HL-60/S4 treated with phorbol 12-myristate 13-acetate at 8.2 ng/mL for 4 days and 3 days (cell line): Measurements from ENCODE around the gene DCBLD1.
"Not testable (repeated sequence)": the region's sequence is repeated elsewhere in the genome, so short reads cannot be mapped to it uniquely, and the experiment has no call there.

Experiments
- in situ Hi-C: fragments of 300-500 bp; cut with MboI; formaldehyde crosslinking; loops from 2 replicates; pipeline ENCODE4 v1.15.0; 2022; ENCODE audit warnings: low sequenced_read_pairs

Gene DCBLD1

DNA sequence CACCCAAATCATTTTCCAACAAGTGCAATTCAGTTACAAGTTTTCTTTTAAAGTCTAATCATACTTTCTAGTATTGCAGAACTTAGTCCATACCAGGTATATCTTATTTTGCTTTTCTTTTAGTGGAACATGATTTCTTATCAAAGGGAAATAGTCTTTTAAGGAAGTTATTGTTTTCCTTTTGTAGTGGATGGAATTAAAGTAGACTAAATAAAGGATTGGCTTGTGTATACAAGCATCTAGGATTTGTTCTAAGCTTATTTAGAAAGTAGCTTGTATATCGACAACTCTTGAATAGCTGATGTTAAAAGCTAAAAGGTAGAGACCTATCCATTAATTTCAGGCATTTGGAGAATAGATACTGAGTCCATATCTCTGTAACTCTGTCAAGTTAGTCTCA is 14.8 kb downstream of the DCBLD1 start:
- in situ Hi-C loops, result no loop called here

DNA sequence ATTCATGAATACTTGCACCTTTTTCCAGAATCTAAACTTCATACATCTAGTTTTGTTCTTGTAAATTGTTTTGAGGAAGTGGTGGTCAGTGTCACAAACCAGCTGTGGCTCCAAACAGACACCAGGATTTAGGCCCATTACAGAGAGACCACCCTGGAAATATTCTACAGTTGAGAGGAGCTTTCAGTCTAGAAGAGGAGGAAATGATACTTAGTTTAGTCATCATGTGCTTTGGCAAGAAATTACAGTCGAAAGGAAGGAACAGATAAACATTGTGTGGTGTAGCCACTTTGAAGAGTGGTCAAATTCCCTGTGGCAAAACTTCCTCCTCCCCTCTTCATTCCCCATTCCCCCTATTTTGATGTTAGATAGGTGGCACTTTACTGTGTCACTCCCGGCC is 15.7 kb downstream of the DCBLD1 start:
- in situ Hi-C loops, result no loop called here

DNA sequence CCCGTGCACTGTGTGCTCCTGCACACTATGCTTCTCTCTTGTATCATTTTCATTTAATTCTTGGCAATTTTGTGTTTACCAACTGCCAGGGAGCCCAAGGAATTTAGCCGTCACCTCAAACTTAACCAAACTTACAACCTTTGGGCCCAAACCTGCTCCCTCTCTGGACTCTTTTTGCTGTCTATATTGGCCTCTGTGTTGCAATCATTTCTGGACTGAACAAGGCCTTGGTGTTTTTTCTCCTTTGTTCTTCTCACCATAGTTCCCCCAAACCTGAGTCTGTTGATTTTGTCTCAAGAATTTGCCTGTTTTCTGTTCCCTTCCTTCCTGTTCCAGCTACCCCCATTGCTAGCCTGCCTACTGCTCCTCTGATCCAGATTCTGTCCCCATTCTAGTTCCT is 19.2 kb downstream of the DCBLD1 start:
- in situ Hi-C loops, result no loop called here

DNA sequence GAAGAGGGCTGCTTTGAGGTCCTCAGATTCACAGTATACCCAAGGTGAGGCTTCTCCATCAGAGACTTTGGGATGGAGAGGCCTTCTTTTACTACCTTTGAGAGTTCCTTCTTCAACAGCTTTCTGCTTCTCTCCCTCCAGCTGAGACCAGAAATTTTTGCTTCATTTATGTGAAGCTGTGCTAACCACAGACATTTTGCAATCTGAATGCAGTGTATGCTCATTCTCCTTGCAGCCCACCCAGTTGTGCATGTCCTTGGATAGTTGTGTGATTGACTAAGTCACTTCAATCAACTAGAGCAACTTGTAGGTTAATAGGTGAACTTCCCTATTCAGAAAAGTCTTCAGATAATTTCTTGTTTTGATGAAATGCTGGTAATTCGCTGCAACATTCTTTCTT is 20.1 kb downstream of the DCBLD1 start:
- in situ Hi-C loops, result no loop called here

DNA sequence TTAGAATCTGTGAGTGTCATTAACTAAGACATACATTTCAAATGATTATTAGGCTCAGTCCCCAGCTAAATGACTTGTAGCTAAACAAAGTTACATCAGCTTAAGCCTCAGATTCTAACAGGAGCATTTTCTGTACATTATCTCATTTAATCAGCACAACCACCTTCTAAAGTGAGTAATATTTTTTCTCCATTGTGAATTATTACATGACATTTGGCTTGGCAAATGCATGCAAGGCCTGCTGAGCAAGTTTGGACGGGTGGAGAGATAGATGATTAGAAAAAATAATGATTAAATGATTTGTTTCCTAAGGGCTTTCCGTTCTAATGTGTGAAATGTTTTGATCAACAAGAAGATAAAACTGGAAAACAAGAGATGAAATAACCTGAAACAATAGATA is 20.7 kb downstream of the DCBLD1 start:
- in situ Hi-C loops, result no loop called here

DNA sequence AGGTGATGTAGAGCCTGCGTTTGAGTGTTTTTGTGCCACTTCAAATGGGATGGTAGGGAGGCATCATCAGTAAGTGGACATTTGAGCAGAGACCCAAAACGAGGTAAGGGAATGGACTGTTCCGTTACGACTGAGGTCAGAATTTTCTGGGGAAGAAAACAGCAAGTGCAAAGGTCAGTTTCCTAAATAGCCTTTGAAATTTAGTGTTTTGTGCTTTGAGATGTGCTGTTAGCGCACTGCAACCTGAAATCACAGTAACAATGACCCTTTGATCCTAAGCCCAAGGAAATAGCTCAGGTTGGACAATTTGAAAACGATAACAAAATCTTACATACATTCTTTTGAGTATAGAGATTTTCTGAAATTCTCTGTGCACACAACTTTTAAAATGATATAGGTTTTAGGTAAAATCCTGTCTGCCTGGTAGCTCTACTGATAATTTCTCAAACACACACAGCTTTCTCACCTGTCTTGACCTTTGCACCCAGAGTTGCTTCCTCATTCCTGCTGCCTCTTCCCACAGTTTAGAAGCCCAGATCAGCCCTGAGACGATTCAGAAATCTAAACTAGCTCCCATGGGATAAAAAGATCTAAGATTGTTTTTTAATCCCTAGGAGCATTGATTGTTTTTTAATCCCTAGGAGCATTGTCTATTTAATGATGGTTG is 22.1 kb downstream of the DCBLD1 start:
- in situ Hi-C loops, result no loop called here

DNA sequence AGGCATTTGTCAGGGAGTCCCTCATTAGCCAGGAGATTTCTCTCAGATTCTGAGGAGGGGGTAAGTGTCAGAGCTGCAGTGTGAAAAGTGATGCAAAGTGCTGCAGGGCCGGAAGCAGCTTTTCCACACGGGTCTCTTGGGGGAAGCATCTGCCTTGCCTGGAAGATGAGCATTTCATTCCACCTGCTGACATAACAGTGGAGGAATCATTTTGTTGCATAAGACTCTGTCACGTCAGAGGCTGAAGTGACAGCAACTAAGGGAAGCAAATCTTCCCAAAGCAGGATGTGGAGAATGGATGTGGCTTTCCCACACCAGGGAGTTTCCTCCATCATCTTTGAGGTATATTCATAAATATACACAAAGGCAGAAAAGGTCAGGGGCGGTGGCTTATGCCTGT is 22.8 kb downstream of the DCBLD1 start:
- in situ Hi-C loops, result no loop called here

DNA sequence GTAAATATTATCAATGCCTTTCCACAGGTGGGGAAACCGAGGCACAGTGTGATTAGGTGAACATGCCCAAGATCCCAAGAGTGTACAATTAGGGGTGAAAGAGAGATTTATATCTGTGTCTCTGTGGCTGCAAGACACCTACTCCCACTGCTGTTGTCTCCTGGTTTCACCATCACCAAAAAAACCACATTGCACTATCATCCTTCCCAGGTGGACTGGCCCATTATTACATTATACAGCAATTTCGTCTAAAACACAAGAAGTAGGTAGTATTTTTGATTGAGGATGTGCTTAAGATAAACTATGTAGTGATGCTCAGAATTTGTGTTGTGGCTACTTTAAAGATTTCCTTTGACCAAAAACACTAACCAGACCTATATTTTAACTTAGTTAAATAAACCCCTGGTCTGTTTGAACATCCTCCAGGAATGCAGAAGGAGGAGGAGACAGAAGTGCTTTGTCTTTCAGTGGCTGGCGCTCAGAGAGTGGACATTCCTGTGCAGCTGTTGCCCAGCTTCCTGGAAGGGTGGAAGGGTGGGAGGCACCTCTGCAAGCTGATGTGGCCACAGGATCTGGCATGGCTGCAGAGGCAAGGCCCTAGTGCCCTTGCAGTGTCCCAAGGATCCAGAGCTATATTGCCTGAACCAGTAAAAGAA is 23.8 kb downstream of the DCBLD1 start:
- in situ Hi-C loops, result no loop called here

DNA sequence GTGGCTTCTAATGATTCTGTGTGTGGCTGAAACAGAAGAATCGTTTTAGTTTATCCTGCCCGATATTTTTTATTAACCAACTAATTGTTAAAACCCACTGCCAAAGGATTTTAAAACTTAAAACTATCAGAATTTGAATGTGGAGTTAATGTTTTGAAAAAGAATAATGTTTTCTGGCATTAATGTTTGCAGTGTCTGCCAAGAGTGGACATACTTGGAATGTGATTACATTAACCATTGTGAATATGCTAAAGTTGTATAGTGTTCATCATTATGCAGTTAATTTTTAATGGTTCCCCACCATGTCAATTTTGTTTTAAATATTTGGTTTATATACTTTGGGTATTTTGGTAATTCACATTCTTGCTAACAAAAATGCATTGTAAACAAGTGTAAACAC is 24.4 kb downstream of the DCBLD1 start:
- in situ Hi-C loops, result no loop called here

DNA sequence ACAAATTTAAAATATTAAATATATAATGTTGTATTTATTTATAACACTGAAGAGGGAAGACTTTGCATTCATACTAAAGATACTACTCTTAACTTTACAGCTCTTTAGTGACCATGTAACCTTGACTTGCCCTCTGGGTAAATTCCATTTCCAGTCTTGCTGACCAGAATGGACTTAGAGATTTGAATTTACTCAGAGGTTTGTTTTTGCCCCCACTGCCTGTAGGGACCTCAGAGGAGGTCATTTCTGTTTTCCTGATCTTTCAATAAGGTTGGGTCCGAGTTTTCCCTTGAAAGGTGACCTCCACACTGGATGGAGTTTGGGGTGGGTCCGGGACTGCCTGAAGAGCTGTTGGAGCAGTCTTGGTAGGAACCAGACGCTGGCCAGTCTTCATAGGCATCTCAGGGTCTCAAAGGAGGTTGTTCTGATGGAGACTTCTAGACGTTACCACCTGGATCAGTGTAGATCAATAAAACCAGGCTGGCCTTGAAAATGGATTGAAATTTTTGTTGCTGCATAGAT is 26.0 kb downstream of the DCBLD1 start:
- in situ Hi-C loops, result no loop called here

DNA sequence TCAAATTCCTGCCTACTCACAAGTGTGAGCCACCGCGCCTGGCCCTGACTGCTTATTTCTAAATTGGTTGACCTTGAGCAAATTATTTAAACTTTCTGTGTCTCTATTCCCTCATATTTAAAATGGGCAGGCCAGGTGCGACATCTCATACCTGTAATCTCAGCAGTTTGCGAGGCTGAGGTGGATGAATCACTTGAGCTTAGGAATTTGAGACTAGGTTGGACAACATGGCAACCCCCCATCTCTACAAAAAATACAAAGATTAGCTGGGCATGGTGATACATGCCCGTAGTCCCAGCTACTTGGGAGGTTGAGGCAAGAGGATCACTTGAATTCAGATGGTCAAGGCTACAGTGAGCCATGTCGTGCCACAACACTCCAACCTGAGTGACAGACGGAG is 26.5 kb downstream of the DCBLD1 start:
- in situ Hi-C loops, result no loop called here

DNA sequence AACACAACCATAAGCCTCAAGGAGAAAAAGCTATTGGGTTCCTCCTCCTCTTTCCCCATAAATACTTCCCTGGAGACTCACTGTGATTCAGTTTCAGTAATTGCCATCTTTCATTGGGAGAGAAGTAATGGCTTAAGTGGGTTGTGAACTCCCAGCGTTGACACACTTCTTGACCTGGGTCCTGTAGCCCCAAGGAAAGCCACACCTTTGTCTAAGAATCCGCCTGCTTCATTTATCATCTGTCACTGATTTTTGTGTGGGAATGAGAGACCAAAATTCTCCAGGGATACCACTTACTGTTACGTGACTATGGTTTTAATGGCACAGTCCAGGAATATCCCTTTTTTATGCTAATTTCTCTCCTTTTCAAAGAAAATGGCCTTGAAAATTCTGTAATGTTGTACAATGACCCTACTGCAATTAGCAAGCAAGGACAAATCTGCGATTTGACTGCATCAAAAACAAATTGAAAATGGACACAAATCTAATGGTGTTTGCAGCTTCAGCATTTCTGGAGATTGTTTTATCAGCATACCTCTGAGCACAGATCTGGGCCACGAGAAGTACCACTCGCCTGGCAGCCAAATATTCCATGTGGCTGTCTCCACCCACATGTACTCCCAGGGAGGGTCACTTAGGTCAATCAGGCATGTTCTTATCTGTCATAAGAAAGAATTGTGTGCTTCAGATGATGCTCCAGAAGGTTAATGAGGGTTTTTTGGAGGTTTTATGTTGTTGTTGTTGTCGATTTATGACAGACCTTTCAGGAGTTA is 29.8 kb downstream of the DCBLD1 start:
- in situ Hi-C loops, result no loop called here

DNA sequence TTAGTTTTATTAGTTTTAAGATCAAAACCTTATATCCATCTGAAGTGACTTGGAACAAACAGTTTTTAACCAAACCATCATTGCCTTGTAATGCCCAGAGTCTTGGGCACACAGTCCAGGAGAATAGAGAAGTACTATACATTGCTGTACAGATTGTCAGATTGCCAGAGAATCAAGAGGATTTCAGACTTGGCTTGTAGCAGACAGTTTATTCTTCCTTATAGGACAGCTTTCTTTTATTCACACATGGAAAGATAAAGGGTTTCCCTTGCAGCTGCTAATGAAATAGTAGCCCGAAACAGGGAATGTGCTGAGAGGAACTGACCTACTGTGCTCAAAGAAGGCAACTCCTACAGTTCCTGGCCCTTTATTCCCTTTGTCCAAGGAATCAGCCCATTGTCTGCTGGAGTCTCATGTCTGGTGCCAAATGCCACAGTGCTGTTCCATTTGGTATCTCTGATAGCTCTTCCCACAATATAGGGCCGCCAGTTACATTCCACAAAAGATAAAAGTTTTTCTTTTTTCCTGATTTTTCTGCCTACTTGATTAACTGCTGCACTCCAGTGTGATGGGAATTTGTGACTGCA is 30.6 kb downstream of the DCBLD1 start:
- in situ Hi-C loops, result no loop called here

DNA sequence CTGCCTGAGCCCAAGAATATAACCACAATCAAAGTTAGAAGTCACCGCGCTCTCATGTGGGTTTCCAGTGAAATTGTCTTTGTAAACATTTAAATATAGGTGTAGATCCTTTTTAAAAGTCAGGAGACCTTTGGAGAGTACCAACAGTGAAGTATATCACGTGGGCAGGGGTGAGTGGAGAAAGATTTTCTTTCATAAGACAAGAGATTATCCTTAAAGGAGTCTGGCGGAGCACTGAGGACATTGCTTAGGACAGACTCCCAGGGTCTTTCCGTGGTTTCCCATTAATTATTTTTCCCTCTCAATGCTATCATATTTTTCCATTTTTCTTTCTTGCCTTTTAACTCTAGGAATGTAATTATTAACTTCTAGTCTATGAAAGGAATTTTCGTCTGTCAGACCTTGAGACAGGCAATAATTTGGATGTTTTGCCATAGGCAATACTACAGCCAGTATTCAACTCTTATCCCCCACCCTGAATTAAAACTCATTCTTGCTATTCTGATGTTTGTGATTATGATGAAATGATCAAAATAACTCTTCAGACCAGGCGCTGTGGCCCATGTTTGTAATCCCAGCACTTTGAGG is 31.4 kb downstream of the DCBLD1 start:
- in situ Hi-C loops, result no loop called here

DNA sequence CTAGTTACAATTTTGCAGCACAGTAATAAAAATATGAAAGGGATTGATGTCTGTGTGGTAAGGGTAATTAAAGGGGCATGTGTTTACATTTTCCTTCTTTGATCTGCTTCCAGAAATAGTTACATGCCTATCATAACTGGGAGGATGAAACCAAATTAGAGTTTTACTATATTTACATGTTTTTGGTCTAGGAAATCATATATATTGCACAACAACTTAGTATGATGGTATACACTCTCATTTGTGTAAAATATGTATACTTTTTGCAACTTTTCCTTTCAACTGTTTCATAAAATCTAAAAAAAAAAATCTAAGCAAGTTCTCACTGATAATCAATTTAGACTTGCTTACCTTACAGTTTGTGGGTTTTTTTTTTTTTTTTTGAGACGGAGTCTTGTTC is 32.2 kb downstream of the DCBLD1 start:
- in situ Hi-C loops, result no loop called here

DNA sequence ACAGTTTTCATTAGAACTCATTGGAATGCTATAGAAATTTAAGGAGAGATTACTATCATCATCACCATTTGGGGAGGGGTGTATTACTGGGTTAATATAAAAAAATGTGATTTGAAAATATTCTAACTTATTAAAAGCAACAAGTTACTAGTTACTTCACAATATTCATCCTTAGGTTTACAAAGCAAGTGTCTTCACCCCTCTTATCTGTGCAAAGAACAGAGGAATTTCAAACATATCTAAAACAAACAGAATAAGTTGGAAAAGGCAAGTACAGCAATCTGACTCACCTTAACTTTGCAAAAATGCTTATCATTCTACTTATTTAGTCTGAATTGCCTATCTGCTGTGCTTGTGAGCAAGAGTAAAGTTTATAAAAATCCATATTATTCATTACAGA is 32.9 kb downstream of the DCBLD1 start:
- in situ Hi-C loops, result no loop called here

DNA sequence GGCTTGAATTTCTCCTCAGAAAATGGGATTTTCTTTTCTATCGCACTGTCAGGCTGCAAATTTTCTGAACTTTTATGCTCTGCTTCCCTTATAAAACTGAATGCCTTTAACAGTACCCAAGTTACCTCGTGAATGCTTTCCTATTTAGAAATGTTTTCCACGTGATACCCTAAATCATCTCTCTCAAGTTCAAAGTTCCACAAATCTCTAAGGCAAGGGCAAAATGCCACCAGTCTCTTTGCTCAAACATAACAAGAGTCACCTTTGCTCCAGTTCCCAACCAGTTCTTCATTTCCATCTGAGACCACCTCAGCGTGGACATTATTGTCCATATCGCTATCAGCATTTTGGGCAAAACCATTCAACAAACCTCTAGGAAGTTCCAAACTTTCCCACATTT is 35.5 kb downstream of the DCBLD1 start:
- in situ Hi-C loops, result not testable (repeated sequence)

DNA sequence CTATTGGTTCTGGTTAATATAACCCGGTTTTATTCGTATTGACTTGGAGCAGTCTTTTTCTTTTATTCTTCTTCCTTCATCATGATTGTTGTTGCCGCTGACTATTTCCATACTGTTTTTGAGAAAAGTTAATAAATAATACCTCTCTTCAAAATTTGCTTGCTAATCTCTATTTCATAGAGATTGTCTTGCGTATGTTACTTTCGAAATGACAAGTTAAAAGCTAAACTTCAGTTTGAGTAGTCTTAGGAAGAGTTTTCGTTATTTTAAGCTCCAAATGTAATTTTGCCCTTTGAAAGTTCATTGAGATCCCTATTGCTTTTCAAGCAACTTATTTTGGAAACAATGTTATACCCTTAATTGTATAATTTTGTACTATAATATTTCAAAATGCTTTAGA is 36.4 kb downstream of the DCBLD1 start:
- in situ Hi-C loops, result no loop called here

DNA sequence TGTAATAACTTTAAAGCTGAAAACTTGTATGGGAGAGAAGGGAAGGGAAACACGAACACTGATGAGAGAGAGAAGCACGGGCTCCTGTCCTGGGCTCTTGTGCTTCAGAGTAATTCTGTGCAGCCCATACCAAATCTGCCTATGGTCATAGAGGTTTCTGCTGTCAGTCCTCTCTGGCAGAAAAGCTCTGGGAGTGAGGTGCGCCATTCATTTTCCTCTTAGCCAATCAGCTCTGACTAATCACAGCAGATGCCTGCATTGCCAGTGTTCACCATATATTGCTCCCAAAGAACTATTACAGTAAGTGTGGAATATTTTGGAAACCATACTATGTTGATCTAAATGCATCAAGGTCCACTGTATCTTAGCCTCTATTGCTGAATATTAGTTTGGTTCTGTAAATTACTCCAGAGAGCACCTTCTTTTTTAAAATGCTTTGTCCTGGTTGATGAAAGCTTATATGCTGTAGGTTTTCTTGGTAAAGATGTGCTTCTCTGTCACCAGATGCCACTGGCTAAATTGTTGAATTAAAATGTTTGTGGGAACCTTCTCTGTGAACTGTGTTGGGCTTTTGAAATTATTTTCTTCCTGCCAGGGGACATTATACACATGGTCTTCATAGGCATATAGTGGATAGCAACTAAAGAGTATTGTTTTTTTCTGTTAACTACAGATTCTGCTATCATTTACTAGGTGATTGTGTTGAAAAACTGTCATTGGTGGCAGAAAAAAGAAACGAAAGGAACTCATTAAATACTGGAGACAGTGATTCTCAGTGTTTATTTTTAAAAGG is 38.3 kb downstream of the DCBLD1 start:
- in situ Hi-C loops, result no loop called here

DNA sequence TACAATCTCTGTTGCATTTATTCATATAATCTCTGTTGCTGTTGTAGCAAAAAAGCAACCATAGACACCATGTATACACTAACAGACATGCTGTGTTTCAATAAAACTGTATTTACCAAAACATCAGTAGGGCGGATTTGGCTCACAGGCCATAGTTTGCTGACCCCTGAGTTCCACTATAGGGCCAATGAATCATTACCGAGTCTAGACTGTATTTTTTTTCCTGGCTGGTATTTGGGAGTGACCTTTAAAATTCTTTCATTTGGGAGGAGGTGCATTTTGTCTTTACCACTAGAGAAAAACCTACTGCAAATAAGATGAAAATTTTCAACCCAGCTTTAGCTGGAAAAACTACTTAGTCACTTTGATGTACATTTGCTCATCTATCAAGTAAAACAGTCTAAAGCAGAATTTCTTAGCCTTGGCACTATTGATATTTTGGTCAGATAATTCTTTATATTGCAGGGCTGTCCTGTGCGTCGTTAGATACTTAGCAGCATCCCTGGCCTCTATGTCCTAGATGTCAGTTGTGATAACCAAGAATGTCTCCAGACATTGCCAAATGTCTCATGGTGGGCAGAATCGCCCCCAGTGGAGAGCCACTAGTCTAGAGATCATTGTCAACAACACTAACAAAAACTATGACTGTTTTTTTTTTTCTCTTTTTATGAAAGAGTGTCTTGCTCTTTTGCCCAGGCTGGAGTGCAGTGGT is 39.5 kb downstream of the DCBLD1 start:
- in situ Hi-C loops, result no loop called here
